ENCODE results near the gene MAPK11.

Gene MAPK11

GRCh38 chr22:50303515-50303847 lies 33.3 kb upstream of the MAPK11 start:
- in situ Hi-C loops (cut with HindIII; ENCODE audit: low pct_ligation_motif_present, low sequenced_read_pairs): no loop called here
- Histone ChIP-seq H3K36me3 (replicated peaks) (peaks cover 8% of the 10 kb centered on the region), H3K4me3 (ENCODE audit: low read depth, low read length) (no peak overlapping the region), H3K27me3 (replicated peaks) (no peaks in the 10 kb centered on the region), H3K27ac (no peak overlapping the region)
- DNase-seq: no peak
- TF ChIP-seq, protein P1, sequence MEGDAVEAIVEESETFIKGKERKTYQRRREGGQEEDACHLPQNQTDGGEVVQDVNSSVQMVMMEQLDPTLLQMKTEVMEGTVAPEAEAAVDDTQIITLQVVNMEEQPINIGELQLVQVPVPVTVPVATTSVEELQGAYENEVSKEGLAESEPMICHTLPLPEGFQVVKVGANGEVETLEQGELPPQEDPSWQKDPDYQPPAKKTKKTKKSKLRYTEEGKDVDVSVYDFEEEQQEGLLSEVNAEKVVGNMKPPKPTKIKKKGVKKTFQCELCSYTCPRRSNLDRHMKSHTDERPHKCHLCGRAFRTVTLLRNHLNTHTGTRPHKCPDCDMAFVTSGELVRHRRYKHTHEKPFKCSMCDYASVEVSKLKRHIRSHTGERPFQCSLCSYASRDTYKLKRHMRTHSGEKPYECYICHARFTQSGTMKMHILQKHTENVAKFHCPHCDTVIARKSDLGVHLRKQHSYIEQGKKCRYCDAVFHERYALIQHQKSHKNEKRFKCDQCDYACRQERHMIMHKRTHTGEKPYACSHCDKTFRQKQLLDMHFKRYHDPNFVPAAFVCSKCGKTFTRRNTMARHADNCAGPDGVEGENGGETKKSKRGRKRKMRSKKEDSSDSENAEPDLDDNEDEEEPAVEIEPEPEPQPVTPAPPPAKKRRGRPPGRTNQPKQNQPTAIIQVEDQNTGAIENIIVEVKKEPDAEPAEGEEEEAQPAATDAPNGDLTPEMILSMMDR (IDR thresholded peaks at IDR 0.05; ENCODE audit: low read depth, low read length, missing control alignments): no peak

DNA sequence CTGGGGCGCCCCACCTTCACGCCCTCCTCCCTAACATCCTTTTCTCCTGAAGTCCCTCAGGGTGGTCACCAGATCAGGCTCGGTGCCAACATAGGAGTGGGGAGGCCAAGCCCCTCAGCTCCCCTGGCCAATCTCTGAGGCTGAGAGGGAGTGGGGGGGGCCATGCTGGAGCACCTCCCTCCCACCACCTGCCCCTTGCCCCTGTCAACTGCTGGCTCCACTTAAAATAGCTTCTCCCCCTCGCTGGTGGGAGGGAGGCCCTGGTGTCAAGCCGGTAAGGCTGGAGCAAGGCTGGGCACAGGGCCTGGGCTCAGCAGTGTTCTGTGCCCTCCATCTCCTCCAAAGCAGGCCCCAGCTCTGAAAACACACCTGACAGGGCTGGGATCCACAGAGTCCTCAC lies 32.4 kb upstream of the MAPK11 start:
- in situ Hi-C loops (cut with HindIII; ENCODE audit: low pct_ligation_motif_present, low sequenced_read_pairs): no loop called here
- no peak overlapping the region for H3K27ac ChIP-seq

DNA sequence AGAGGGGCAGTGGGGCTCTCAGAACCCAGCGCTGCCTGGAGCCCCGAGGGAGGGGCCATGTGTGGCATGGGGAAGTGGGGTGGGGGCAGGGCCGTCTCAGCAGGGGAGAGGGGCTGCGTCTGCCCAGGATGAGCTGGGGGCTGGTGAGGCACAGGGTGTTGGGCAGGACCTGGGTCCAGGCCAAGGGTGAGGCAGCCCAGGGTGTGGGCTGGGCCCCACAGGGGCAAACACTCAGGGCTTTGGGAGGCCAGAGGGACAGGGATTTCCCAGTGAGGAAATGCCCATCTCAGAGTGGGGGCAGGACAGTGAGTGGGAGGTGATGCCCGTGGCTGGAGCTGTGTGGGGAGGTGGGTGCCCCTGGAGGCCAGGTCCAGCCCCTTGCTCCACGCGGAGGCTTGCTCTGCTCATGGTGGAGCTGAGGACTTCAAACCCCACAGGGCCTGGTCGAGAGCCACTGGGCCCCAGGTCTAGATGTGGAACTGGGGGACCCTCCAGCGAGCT lies 31.9 kb upstream of the MAPK11 start:
- in situ Hi-C loops (cut with HindIII; ENCODE audit: low pct_ligation_motif_present, low sequenced_read_pairs): no loop called here
- no peaks in the 10 kb centered on the region for H3K27me3 ChIP-seq (replicated peaks)
- no peak overlapping the region for H3K4me3 ChIP-seq (ENCODE audit: low read depth, low read length)
- H3K36me3 ChIP-seq (replicated peaks): peaks cover 8% of the 10 kb centered on the region
- TF ChIP-seq, protein P1 (IDR thresholded peaks at IDR 0.05; ENCODE audit: low read depth, low read length, missing control alignments): no peak
- no peak overlapping the region for H3K27ac ChIP-seq
- no peak for DNase-seq

More for the DNA sequence above, 32.4 kb upstream of the MAPK11 start:
- H3K36me3 ChIP-seq (replicated peaks): peaks cover 8% of the 10 kb centered on the region
- DNase-seq: no peak
- H3K27me3 ChIP-seq (replicated peaks): no peaks in the 10 kb centered on the region
- no peak overlapping the region for H3K4me3 ChIP-seq (ENCODE audit: low read depth, low read length)
- TF ChIP-seq, protein P1 (IDR thresholded peaks at IDR 0.05; ENCODE audit: low read depth, low read length, missing control alignments): no peak

DNA sequence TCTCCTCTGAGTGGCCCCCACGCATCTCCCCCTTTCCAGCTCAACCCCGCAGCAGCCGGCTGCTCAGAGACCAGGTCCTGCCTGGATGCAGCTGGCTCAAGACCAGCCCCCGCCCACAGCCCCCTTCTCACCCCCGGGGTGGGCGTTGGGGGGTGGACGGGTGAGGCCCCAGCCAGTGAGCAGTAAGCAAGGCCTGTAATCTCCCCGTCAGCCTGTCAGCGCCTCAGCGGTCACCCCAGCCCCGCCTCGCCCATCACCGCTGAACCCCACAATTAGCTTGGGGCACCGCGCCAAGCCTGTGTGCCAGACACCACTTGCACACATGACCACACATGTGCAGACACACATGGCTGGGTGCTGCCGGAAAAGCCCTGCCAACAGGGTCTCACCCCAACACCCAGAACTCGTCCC lies 31.4 kb upstream of the MAPK11 start:
- no peak overlapping the region for H3K27ac ChIP-seq
- H3K4me3 ChIP-seq (ENCODE audit: low read depth, low read length): no peak overlapping the region
- TF ChIP-seq, protein P1 (IDR thresholded peaks at IDR 0.05; ENCODE audit: low read depth, low read length, missing control alignments): no peak
- no peaks in the 10 kb centered on the region for H3K27me3 ChIP-seq (replicated peaks)
- in situ Hi-C loops (cut with HindIII; ENCODE audit: low pct_ligation_motif_present, low sequenced_read_pairs): no loop called here
- peaks cover 8% of the 10 kb centered on the region for H3K36me3 ChIP-seq (replicated peaks)
- no peak for DNase-seq

- TF ChIP-seq, protein P1 (IDR thresholded peaks at IDR 0.05; ENCODE audit: low read depth, low read length, missing control alignments): no peak
- no peak for DNase-seq
- no peaks in the 10 kb centered on the region for H3K27me3 ChIP-seq (replicated peaks)
- no peak overlapping the region for H3K27ac ChIP-seq
- H3K36me3 ChIP-seq (replicated peaks): peaks cover 8% of the 10 kb centered on the region
- in situ Hi-C loops (cut with HindIII; ENCODE audit: low pct_ligation_motif_present, low sequenced_read_pairs): no loop called here
- no peak overlapping the region for H3K4me3 ChIP-seq (ENCODE audit: low read depth, low read length)
Measured at GRCh38 chr22:50300620-50301257, 30.6 kb upstream of the MAPK11 start.

Measured in brain microvascular endothelial cell (primary cell).